GM23338 (cell line): ENCODE data around the gene C6orf89. TPM values are rescaled to one million over a fixed set of nuclear protein-coding genes. Genes with fewer than 3 reads are reported as not detected.

Experiments used
- ATAC-seq: fragments of 200-7000 bp; cut with Tn5 transposase; 3 replicates; pipeline ENCODE4 v1.9.1; 2020
- DNase-seq: peaks from one replicate; pipeline ENCODE4 v3.0.0-alpha.2; 2015; ENCODE audit warnings: low spot score
- H2AFZ ChIP-seq: fragments of 200-600 bp; sonication (generic); 2 replicates; pipeline ENCODE4 v1.8.0; 2016; ENCODE audit warnings: antibody characterized with exemption, mild to moderate bottlenecking, moderate library complexity
- H3F3A ChIP-seq: fragments of 200-600 bp; sonication (generic); replicated peaks from 2 replicates; pipeline ENCODE4 v1.8.0; 2017; ENCODE audit warnings: antibody characterized with exemption, mixed run types, low read depth
- H3K27ac ChIP-seq: fragments of 200-600 bp; sonication (generic); 2 replicates; pipeline ENCODE4 v1.6.1; 2016; ENCODE audit warnings: low read depth
- H3K27me3 ChIP-seq: fragments of 200-600 bp; sonication (generic); 2 replicates; pipeline ENCODE4 v1.8.0; 2016; ENCODE audit warnings: mild to moderate bottlenecking, mixed run types, moderate library complexity; ENCODE audit not compliant: insufficient read depth
- H3K36me3 ChIP-seq: fragments of 200-600 bp; sonication (generic); 2 replicates; pipeline ENCODE4 v1.8.0; 2016; ENCODE audit warnings: mild to moderate bottlenecking; ENCODE audit not compliant: insufficient read depth
- H3K4me1 ChIP-seq: fragments of 200-600 bp; sonication (generic); 2 replicates; pipeline ENCODE4 v1.8.0; 2016; ENCODE audit warnings: mild to moderate bottlenecking, moderate library complexity; ENCODE audit not compliant: insufficient read depth
- H3K4me2 ChIP-seq: fragments of 200-600 bp; sonication (generic); 2 replicates; pipeline ENCODE4 v1.7.1; 2017; ENCODE audit warnings: mixed run types
- H3K4me3 ChIP-seq: fragments of 200-600 bp; sonication (generic); 2 replicates; pipeline ENCODE4 v1.6.1; 2016; ENCODE audit warnings: mixed run types
- H3K79me2 ChIP-seq: fragments of 200-600 bp; sonication (generic); replicated peaks from 2 replicates; pipeline ENCODE4 v1.8.0; 2017; ENCODE audit warnings: mild to moderate bottlenecking; ENCODE audit not compliant: insufficient read depth
- H3K9me2 ChIP-seq: fragments of 200-600 bp; sonication (generic); 2 replicates; pipeline ENCODE4 v1.8.0; 2017; ENCODE audit not compliant: insufficient read depth
- H4K20me1 ChIP-seq: fragments of 200-600 bp; sonication (generic); replicated peaks from 2 replicates; pipeline ENCODE4 v1.8.0; 2017; ENCODE audit warnings: mild to moderate bottlenecking; ENCODE audit not compliant: insufficient read depth
- H3K27ac Mint-ChIP-seq: 2 replicates; pipeline ENCODE4 v1.8.0; 2020; ENCODE audit warnings: inconsistent platforms, mild to moderate bottlenecking, moderate library complexity, mixed read lengths
- H3K27me3 Mint-ChIP-seq: 3 replicates; pipeline ENCODE4 v1.8.0; 2022; ENCODE audit warnings: low read depth, mild to moderate bottlenecking, moderate library complexity, mixed read lengths, inconsistent platforms; ENCODE audit not compliant: insufficient read depth, poor library complexity
- H3K36me3 Mint-ChIP-seq: 3 replicates; pipeline ENCODE4 v1.8.0; 2021; ENCODE audit warnings: low read depth, mild to moderate bottlenecking, inconsistent platforms, moderate library complexity, mixed read lengths
- H3K4me1 Mint-ChIP-seq: 3 replicates; pipeline ENCODE4 v1.8.0; 2020; ENCODE audit warnings: mild to moderate bottlenecking, inconsistent platforms, mixed read lengths
- H3K4me3 Mint-ChIP-seq: 3 replicates; pipeline ENCODE4 v1.8.0; 2021; ENCODE audit warnings: moderate library complexity, mild to moderate bottlenecking, inconsistent platforms, mixed read lengths
- H3K9me3 Mint-ChIP-seq: 3 replicates; pipeline ENCODE4 v1.8.0; 2020; ENCODE audit warnings: moderate library complexity, mild to moderate bottlenecking, inconsistent platforms, mixed read lengths
- CREB1 ChIP-seq: fragments of 250-450 bp; sonication (Bioruptor Pico); IDR thresholded peaks from 2 replicates; pipeline ENCODE4 v1.5.0; 2020; ENCODE audit warnings: low read depth, mild to moderate bottlenecking, moderate library complexity
- EZH2phosphoT487 ChIP-seq: fragments of 200-600 bp; sonication (generic); IDR thresholded peaks from one replicate; pipeline ENCODE4 v1.8.1; 2018; ENCODE audit warnings: antibody characterized with exemption; ENCODE audit not compliant: unreplicated experiment
- JUNB ChIP-seq: IDR thresholded peaks from one replicate; pipeline ENCODE4 v1.6.1; 2016; ENCODE audit warnings: antibody characterized with exemption; ENCODE audit not compliant: unreplicated experiment
- NANOG ChIP-seq: IDR thresholded peaks from 2 replicates; pipeline ENCODE4 v1.6.1; 2016; ENCODE audit warnings: antibody characterized with exemption, borderline replicate concordance
- POLR2AphosphoS5 ChIP-seq: IDR thresholded peaks from 2 replicates; pipeline ENCODE4 v1.6.1; 2016; ENCODE audit warnings: antibody characterized with exemption, low read depth
- STAT1 ChIP-seq: IDR thresholded peaks from one replicate; pipeline ENCODE4 v1.6.1; 2016; ENCODE audit warnings: antibody characterized with exemption; ENCODE audit not compliant: unreplicated experiment
- ZNF331 ChIP-seq: fragments of 250-450 bp; sonication (Bioruptor Pico); IDR thresholded peaks from 2 replicates; pipeline ENCODE4 v1.5.0; 2020; ENCODE audit warnings: low read depth, mild to moderate bottlenecking, moderate library complexity
- polyA plus RNA-seq: library from polyadenylated mRNA; unstranded; fragments of >200 nt; fragmentation: Nextera tagmentation; extraction: Ambion mirVana; gene quantifications from 2 replicates; pipeline ENCODE4 v1.2.1, GENCODE V29; 2016
- total RNA-seq: library from RNA; depleted of rRNA; stranded (reverse); fragments of >200 nt; shearing (Covaris generic); gene quantifications from 2 replicates; pipeline ENCODE4 v1.2.3, GENCODE V29; 2014
- TF ChIP-seq, protein P1 (sequence below): fragments of 250-450 bp; sonication (Bioruptor Pico); IDR thresholded peaks from 2 replicates; pipeline ENCODE4 v1.5.0; 2020; ENCODE audit warnings: mild to moderate bottlenecking, moderate library complexity
- TF ChIP-seq, protein P2 (sequence below): IDR thresholded peaks from one replicate; pipeline ENCODE4 v1.6.1; 2018; ENCODE audit warnings: antibody characterized with exemption; ENCODE audit not compliant: unreplicated experiment
- TF ChIP-seq, protein P3 (sequence below): IDR thresholded peaks from 2 replicates; pipeline ENCODE4 v1.6.1; 2016; ENCODE audit warnings: antibody characterized with exemption

C6orf89 gene
- total and polyA plus RNA-seq, 2 experiments from 2014 or later = 3.7 to 7.9 TPM

DNA sequence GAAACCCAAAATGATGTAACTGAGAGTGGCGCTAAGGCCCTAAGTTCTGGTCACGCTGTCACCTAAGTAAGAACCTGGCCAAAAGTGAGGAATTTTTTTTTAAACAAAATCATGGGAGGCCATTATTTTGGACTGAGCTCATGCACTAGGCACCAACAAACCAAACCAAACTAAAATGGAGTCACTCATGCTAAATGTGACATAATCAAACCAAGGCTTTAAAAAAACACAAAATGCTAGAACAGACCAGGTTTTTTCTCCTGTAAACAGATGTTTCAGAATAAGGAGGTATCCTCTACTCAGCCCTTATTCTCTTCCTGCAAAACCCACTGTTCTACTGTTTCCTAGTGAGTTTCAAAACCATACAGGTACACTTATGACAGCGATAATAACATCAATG lies 1.1 kb upstream of the C6orf89 start:
- Histone ChIP-seq H3K27ac (no peak overlapping the region), H3K4me1 (peaks cover 9% of the 10 kb centered on the region; the same call in 1 of the 2 replicates), H3K79me2 (no peaks in the 10 kb centered on the region), H4K20me1 (no peaks in the 10 kb centered on the region), H3K27me3 (no peaks in the 10 kb centered on the region), H3F3A (no peaks in the 10 kb centered on the region), H3K4me2 (no peak overlapping the region), H2AFZ (peak overlapping the region; percentile 80), H3K36me3 (no peaks in the 10 kb centered on the region), H3K4me3 (no peak overlapping the region), H3K9me2 (no peaks in the 10 kb centered on the region)
- TF ChIP-seq, protein P1, sequence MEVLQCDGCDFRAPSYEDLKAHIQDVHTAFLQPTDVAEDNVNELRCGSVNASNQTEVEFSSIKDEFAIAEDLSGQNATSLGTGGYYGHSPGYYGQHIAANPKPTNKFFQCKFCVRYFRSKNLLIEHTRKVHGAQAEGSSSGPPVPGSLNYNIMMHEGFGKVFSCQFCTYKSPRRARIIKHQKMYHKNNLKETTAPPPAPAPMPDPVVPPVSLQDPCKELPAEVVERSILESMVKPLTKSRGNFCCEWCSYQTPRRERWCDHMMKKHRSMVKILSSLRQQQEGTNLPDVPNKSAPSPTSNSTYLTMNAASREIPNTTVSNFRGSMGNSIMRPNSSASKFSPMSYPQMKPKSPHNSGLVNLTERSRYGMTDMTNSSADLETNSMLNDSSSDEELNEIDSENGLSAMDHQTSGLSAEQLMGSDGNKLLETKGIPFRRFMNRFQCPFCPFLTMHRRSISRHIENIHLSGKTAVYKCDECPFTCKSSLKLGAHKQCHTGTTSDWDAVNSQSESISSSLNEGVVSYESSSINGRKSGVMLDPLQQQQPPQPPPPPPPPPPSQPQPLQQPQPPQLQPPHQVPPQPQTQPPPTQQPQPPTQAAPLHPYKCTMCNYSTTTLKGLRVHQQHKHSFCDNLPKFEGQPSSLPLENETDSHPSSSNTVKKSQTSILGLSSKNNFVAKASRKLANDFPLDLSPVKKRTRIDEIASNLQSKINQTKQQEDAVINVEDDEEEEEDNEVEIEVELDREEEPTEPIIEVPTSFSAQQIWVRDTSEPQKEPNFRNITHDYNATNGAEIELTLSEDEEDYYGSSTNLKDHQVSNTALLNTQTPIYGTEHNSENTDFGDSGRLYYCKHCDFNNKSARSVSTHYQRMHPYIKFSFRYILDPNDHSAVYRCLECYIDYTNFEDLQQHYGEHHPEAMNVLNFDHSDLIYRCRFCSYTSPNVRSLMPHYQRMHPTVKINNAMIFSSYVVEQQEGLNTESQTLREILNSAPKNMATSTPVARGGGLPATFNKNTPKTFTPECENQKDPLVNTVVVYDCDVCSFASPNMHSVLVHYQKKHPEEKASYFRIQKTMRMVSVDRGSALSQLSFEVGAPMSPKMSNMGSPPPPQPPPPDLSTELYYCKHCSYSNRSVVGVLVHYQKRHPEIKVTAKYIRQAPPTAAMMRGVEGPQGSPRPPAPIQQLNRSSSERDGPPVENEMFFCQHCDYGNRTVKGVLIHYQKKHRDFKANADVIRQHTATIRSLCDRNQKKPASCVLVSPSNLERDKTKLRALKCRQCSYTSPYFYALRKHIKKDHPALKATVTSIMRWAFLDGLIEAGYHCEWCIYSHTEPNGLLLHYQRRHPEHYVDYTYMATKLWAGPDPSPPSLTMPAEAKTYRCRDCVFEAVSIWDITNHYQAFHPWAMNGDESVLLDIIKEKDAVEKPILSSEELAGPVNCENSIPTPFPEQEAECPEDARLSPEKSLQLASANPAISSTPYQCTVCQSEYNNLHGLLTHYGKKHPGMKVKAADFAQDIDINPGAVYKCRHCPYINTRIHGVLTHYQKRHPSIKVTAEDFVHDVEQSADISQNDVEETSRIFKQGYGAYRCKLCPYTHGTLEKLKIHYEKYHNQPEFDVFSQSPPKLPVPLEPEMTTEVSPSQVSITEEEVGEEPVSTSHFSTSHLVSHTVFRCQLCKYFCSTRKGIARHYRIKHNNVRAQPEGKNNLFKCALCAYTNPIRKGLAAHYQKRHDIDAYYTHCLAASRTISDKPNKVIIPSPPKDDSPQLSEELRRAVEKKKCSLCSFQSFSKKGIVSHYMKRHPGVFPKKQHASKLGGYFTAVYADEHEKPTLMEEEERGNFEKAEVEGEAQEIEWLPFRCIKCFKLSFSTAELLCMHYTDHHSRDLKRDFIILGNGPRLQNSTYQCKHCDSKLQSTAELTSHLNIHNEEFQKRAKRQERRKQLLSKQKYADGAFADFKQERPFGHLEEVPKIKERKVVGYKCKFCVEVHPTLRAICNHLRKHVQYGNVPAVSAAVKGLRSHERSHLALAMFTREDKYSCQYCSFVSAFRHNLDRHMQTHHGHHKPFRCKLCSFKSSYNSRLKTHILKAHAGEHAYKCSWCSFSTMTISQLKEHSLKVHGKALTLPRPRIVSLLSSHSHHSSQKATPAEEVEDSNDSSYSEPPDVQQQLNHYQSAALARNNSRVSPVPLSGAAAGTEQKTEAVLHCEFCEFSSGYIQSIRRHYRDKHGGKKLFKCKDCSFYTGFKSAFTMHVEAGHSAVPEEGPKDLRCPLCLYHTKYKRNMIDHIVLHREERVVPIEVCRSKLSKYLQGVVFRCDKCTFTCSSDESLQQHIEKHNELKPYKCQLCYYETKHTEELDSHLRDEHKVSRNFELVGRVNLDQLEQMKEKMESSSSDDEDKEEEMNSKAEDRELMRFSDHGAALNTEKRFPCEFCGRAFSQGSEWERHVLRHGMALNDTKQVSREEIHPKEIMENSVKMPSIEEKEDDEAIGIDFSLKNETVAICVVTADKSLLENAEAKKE (CRISPR knock-in tag) = no peak
- TF ChIP-seq STAT1 = no peak
- TF ChIP-seq, protein P2, sequence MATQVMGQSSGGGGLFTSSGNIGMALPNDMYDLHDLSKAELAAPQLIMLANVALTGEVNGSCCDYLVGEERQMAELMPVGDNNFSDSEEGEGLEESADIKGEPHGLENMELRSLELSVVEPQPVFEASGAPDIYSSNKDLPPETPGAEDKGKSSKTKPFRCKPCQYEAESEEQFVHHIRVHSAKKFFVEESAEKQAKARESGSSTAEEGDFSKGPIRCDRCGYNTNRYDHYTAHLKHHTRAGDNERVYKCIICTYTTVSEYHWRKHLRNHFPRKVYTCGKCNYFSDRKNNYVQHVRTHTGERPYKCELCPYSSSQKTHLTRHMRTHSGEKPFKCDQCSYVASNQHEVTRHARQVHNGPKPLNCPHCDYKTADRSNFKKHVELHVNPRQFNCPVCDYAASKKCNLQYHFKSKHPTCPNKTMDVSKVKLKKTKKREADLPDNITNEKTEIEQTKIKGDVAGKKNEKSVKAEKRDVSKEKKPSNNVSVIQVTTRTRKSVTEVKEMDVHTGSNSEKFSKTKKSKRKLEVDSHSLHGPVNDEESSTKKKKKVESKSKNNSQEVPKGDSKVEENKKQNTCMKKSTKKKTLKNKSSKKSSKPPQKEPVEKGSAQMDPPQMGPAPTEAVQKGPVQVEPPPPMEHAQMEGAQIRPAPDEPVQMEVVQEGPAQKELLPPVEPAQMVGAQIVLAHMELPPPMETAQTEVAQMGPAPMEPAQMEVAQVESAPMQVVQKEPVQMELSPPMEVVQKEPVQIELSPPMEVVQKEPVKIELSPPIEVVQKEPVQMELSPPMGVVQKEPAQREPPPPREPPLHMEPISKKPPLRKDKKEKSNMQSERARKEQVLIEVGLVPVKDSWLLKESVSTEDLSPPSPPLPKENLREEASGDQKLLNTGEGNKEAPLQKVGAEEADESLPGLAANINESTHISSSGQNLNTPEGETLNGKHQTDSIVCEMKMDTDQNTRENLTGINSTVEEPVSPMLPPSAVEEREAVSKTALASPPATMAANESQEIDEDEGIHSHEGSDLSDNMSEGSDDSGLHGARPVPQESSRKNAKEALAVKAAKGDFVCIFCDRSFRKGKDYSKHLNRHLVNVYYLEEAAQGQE = no peak
- TF ChIP-seq JUNB = no peak
- no peak for TF ChIP-seq NANOG
- TF ChIP-seq ZNF331 = no peak
- TF ChIP-seq CREB1 (CRISPR knock-in tag) = no peak
- TF ChIP-seq, protein P3, sequence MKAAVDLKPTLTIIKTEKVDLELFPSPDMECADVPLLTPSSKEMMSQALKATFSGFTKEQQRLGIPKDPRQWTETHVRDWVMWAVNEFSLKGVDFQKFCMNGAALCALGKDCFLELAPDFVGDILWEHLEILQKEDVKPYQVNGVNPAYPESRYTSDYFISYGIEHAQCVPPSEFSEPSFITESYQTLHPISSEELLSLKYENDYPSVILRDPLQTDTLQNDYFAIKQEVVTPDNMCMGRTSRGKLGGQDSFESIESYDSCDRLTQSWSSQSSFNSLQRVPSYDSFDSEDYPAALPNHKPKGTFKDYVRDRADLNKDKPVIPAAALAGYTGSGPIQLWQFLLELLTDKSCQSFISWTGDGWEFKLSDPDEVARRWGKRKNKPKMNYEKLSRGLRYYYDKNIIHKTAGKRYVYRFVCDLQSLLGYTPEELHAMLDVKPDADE = no peak
- TF ChIP-seq POLR2AphosphoS5 = no peak
- TF ChIP-seq EZH2phosphoT487 = no peak
- no peak overlapping the region for H3K27ac Mint-ChIP-seq
- peaks cover 10% of the 10 kb centered on the region; the same call in 2 of the 3 replicates for H3K9me3 Mint-ChIP-seq
- no peaks in the 10 kb centered on the region for H3K27me3 Mint-ChIP-seq
- H3K36me3 Mint-ChIP-seq = no peaks in the 10 kb centered on the region; the same call in 2 of the 3 replicates
- H3K4me1 Mint-ChIP-seq = peaks cover 8% of the 10 kb centered on the region; the same call in 2 of the 3 replicates
- ATAC-seq (no peak), DNase-seq (no peak)
- no peak overlapping the region for H3K4me3 Mint-ChIP-seq
